Measurements from ENCODE around the gene NTPCR.

DNA sequence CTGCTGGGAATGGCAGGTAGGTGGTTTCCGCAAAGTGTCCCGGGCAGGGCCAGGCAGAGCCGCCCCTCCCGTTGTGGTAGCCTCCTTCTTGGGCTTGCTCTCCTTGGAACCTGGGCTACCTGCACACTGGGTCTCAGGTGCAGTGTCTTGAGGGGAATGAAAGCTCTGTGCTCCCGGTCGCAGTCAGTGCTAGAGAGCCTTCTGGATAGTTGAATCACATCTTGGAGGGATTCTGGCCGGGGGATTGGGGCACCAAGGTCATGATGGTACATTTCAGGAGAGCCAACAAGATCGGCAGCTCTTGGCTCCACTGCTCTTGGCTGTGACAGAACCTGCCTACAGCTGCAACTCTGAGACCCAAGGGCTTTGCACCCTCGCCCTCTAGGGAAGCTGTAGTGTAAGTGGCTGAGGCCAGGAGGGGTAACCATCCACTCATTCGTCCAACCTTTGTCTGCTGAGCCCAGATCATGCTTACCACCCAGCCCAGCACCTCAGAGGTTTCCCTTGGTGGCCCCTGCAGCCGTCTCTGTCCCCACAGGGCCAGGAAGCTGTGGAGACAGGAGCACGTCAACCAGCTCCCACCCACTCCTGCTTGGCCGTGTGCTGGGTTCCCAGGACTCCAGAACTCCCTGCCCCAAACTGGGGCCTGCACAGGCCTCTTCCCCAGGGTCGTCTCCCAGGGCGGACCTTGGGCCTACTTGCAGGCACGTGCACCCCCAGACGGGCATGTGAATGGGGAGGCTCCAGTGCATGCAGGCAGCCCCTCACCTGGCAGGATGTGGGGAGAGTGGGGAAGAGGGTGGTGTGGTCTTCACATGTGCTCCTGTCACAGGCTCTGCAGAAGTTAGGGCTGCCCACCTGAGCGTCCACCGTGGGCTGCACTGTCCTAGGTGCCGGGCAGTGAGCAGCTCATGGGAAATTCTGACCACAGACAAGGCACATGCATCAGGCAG, 40.0 kb downstream of the NTPCR start:
- TF ChIP-seq, protein P1, sequence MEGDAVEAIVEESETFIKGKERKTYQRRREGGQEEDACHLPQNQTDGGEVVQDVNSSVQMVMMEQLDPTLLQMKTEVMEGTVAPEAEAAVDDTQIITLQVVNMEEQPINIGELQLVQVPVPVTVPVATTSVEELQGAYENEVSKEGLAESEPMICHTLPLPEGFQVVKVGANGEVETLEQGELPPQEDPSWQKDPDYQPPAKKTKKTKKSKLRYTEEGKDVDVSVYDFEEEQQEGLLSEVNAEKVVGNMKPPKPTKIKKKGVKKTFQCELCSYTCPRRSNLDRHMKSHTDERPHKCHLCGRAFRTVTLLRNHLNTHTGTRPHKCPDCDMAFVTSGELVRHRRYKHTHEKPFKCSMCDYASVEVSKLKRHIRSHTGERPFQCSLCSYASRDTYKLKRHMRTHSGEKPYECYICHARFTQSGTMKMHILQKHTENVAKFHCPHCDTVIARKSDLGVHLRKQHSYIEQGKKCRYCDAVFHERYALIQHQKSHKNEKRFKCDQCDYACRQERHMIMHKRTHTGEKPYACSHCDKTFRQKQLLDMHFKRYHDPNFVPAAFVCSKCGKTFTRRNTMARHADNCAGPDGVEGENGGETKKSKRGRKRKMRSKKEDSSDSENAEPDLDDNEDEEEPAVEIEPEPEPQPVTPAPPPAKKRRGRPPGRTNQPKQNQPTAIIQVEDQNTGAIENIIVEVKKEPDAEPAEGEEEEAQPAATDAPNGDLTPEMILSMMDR (IDR thresholded peaks at IDR 0.05) = no peak
- TF ChIP-seq, protein P2, sequence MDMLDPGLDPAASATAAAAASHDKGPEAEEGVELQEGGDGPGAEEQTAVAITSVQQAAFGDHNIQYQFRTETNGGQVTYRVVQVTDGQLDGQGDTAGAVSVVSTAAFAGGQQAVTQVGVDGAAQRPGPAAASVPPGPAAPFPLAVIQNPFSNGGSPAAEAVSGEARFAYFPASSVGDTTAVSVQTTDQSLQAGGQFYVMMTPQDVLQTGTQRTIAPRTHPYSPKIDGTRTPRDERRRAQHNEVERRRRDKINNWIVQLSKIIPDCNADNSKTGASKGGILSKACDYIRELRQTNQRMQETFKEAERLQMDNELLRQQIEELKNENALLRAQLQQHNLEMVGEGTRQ (IDR thresholded peaks at IDR 0.05) = no peak
- TF ChIP-seq, protein P3, sequence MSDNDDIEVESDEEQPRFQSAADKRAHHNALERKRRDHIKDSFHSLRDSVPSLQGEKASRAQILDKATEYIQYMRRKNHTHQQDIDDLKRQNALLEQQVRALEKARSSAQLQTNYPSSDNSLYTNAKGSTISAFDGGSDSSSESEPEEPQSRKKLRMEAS (IDR thresholded peaks at IDR 0.05) = no peak
- TF ChIP-seq POLR2A (IDR thresholded peaks at IDR 0.05; ENCODE audit: low read length) (no peak), ESRRA (IDR thresholded peaks at IDR 0.05; ENCODE audit: borderline replicate concordance, low read length) (no peak), RAD21 (conservative IDR thresholded peaks at IDR 0.05 in 1 of 2, IDR thresholded peaks at IDR 0.05 in 1 of 2) (no peak), CEBPB (IDR thresholded peaks at IDR 0.05) (no peak), MYC (IDR thresholded peaks at IDR 0.05; ENCODE audit: borderline replicate concordance, low read length) (no peak), CBX2 (IDR thresholded peaks at IDR 0.05; ENCODE audit: borderline replicate concordance, low read depth) (no peak)
- TF ChIP-seq, protein P4, sequence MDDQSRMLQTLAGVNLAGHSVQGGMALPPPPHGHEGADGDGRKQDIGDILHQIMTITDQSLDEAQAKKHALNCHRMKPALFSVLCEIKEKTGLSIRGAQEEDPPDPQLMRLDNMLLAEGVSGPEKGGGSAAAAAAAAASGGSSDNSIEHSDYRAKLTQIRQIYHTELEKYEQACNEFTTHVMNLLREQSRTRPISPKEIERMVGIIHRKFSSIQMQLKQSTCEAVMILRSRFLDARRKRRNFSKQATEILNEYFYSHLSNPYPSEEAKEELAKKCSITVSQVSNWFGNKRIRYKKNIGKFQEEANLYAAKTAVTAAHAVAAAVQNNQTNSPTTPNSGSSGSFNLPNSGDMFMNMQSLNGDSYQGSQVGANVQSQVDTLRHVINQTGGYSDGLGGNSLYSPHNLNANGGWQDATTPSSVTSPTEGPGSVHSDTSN (IDR thresholded peaks at IDR 0.05) = no peak
- TF ChIP-seq, protein P5, sequence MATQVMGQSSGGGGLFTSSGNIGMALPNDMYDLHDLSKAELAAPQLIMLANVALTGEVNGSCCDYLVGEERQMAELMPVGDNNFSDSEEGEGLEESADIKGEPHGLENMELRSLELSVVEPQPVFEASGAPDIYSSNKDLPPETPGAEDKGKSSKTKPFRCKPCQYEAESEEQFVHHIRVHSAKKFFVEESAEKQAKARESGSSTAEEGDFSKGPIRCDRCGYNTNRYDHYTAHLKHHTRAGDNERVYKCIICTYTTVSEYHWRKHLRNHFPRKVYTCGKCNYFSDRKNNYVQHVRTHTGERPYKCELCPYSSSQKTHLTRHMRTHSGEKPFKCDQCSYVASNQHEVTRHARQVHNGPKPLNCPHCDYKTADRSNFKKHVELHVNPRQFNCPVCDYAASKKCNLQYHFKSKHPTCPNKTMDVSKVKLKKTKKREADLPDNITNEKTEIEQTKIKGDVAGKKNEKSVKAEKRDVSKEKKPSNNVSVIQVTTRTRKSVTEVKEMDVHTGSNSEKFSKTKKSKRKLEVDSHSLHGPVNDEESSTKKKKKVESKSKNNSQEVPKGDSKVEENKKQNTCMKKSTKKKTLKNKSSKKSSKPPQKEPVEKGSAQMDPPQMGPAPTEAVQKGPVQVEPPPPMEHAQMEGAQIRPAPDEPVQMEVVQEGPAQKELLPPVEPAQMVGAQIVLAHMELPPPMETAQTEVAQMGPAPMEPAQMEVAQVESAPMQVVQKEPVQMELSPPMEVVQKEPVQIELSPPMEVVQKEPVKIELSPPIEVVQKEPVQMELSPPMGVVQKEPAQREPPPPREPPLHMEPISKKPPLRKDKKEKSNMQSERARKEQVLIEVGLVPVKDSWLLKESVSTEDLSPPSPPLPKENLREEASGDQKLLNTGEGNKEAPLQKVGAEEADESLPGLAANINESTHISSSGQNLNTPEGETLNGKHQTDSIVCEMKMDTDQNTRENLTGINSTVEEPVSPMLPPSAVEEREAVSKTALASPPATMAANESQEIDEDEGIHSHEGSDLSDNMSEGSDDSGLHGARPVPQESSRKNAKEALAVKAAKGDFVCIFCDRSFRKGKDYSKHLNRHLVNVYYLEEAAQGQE (IDR thresholded peaks at IDR 0.05) = no peak
